Measurements from ENCODE around the gene ATXN1.

The ATXN1 gene

GRCh38 chr6:16490616-16491015 is 270.6 kb downstream of the ATXN1 start:
- no peak for DNase-seq

DNA sequence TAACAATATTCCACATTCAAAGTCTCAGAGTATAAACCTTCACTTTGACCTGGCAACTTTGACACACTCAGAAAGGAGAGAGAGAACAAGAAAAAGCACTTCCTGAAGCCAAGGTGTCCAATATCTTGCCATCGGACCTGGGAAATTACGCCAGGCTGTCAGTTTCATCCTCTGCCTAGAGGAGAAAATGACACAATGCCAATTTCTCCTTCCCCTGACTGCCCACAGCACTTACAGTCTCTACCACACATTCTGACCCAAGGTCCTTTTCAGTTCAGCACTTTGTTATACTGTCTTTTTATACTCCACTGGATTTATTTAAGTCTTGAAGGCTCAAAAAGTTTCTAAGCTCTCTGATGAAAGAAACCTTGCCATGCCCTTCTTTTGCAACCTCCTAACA is 272.4 kb downstream of the ATXN1 start:
- DNase-seq, result no peak

DNA sequence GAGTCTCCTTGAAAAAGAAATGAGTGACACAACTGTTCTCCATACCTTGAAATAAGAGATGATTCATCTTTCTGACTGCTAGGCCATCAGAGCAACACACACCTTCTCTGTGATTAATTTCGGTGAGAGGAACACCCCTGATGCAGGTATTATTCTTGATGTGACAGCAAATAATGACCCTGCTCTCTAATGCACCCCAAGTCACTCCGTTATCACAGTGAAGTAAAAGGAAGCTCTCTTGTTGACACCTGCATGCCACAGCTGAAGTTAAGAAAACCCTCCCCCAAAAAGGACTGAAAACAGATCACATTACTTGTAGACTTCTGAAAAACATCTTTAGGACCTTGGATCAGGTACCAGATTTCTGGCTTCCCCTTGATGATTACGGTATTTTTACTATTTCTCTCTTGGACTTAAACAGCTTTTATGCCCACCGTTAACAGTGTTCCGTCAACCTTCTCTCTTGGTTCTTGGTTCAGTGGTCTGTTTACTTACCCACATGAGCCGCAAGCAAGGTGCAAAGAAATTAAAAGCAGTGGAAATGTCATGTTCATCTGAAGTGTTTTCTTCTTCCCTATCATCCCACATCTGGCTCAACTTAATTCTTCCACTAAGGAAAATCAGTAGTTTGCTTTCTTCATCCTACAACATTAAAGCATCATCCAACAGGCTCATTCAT is 273.1 kb downstream of the ATXN1 start:
- no peak for DNase-seq

DNA sequence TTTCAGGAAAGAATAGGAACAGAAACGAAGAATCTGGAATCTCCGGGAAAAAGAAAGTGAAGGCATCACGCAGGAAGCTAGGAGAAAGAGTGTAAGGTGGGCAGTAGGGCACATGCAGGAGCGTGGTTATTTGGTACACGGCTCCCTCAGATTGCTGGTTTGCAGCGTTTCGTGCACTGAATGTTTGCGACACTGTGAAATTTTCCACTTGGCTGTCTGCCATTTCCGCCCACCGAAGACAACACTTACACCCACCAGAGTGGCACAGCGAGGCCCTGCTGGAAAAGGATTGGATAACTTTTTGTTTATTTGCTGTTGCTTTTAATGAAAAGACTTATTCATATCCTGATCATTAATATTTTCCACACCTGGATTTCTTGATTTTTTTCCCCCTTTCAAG is 274.6 kb downstream of the ATXN1 start:
- DNase-seq, result no peak

GRCh38 chr6:16483315-16483875 is 277.9 kb downstream of the ATXN1 start:
- DNase-seq, result no peak

- DNase-seq, result no peak
Observed at GRCh38 chr6:16482702-16483314, 278.5 kb downstream of the ATXN1 start.

GRCh38 chr6:16481697-16482399 is 279.4 kb downstream of the ATXN1 start:
- no peak for DNase-seq

DNA sequence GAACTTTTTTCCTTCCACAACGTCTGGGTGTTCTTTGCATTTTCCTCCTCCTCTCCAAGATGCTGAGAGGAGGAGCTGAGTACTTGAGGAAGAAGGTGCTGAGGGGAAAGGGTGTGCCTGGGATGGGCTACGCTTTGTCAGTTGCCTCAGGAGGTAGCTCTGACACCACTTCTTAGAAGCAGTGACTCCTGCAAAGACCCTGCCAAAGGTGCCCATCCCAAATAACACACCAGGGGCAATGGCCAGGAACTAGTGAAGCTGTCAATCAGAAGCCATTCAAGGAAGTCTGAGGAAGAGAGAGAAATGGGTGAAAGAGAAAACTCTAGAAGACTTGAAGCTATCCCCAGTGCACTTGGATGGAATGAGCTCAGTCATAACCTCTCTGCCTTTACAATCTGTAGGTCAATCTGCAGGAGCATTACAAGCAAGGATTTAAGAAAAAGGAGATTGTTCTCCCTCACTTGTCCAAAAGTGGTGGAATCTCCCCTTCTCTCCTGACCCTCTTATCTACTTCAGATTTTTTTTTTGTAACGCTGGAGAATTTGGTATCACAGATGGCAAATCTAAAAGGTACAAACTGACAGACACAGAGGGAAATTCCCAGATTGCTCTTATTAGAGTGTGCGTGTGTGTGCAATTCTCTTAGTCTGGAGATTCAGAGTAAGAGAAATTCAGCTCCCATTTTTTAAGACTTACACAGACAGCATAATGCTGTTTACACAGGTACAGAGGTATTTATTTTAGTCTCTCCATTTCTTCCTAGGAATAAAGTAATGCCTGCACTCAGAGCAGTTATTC is 280.3 kb downstream of the ATXN1 start:
- DNase-seq, result no peak

DNA sequence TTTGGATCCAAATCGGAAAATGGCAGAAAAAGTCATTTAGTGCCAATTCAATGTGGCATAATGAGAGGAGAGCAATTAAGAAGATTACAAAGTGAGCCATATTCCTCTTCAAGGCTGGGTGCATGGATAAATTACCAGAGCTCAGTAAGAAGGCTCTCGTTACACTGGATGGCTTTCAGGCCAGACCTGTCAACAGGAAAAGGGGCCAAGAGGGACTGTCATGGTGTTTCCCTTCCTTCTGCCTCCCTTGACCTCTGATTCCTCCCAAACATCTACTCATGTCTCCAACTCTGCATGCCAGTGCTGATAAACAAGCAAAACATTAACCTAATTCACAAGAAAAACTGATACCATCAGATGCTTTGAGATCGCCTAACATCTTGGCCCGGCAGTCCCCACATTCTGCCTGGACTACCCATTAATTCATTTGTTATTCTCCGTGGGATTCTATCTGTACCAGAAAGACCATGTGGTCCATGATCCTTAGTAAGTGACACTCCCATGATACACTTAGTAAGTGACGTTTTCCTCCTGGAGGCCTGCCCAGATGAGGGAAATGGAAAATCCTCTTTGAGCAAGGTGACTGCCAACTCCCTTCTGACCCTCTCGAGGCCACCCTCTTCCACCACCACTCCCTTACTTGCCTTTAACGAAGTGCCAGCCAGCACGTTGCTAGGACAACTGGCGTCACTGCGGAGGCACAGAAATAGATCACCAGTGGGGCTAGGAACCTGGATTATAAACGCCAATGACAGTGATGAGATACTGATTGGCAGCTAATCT is 283.7 kb downstream of the ATXN1 start:
- DNase-seq, result no peak

GRCh38 chr6:16476861-16477260 is 284.4 kb downstream of the ATXN1 start:
- no peak for DNase-seq

DNA sequence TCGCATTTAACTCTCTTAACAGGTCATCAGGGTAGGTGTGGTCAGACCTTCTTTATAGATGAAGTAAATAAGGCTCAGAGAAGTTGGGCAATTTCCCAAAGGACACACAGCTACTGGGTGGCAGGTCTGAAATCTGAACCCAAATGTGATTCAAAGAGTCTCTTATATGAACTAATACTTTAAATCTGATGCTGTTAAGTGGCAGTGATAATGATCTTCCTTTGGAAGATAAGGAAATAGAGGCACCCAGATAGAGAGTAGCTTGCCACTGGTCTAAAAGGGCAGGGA is 285.8 kb downstream of the ATXN1 start:
- DNase-seq, result no peak

GRCh38 chr6:16474772-16475493 is 286.3 kb downstream of the ATXN1 start:
- no peak for DNase-seq

GRCh38 chr6:16473908-16474771 is 287.1 kb downstream of the ATXN1 start:
- DNase-seq, result no peak

DNA sequence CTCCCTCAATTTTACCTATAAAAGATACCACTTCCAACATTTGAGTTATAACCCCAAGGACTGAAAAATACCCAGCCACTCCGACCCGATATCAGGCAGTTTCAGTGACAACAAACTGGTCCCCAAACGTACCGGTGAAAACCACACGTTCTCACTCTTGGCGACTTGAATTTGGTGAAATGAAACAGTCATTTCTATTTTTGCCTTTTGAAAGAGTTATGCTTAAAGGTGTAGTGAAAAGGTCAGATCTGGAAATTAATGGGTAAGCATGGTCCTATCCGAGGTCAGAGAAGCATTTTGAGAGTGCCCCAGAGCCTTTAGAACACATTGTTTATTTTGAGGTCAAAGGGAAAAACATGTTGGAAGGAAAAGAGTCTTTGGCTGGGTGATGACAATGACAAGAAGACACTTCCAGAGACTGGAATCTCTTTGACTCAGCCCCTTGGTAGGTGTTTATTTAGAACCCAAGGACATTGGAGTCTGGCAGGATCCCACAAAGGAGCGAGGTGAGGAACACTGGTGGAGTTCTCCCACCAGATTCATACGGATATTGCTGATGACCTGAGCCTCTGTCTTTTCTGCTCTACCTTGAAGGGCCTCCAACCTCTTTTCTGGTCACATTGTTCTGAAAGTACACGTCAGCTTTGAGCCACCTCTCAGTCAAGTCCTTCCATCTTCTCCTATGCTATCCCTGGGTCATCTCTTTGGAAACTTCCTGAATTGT is 287.9 kb downstream of the ATXN1 start:
- DNase-seq, result no peak

DNA sequence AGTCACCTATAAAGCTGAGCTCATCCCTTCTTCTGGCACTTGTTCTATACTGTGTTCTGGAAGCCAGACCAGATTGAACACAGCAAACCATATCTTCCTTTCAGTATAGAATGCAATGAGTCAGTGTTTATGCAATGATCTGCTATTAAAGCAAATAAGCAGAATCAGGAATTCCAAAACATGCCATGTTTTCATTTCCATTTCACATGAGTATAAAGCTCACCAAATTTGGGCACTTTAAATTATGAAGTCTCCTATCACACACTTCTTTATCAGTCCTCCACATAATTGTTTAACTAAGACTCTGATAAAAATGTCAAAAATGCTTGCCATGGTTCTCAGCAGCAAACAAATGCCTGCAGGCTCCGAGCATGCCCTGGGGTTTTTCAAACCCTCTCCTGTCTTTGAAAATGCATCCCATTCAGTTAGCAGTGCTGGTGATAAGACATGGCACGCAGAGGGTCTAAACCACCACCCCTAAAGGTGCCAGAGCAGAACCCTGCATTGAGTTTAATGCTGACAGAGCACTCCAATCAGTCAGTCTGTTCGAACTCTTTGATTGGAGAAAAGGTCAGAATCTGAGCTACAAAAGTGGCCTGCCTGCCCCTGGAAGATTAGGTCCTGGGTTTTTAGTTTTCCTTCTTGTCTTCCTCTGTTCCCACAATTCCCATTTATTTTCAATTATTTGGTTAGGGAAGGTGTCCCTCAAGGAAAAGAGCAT is 288.8 kb downstream of the ATXN1 start:
- no peak for DNase-seq

- DNase-seq, result no peak
Observed at GRCh38 chr6:16471910-16472297, 289.4 kb downstream of the ATXN1 start.

- no peak for DNase-seq
Observed at GRCh38 chr6:16471222-16471909, 289.9 kb downstream of the ATXN1 start.

DNA sequence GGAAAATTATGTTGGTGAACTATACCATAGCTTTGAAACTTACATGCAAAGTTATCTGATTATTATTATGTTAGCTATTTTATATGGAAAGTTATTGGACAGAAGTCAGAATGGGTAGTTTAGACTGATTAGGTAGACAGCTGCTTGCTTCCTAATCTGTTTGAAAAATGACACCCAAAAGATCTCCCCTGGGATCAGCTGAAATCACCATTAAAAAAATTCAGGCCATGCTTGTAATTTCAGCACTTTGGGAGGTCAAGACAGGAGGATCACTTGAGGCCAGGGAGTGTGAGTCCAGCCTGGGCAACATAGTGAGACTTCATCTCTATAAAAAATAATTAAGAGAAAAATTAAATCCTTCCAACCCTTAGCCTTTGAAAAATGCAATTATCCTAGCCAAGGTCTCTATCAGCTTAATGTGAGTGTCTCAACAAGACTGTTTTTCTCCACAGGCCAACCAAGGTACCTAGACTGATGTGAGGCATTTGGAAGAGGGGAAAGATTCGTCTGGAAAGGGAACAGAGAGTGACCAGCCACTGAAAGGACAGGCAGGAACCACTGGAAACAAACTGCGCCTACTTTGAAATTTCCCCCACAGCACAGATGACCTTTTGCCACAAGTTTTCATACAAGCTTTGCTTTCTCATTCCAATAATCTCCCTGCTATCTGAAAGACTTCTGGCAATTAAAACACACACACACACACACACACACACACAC is 290.6 kb downstream of the ATXN1 start:
- DNase-seq, result no peak
